Measurements from ENCODE around the gene RBP3. TPM values are rescaled to one million over a fixed set of nuclear protein-coding genes. Genes with fewer than 3 reads are reported as not detected.

RBP3 gene
- total RNA-seq, 1 experiment from 2014 or later = not detected

DNA sequence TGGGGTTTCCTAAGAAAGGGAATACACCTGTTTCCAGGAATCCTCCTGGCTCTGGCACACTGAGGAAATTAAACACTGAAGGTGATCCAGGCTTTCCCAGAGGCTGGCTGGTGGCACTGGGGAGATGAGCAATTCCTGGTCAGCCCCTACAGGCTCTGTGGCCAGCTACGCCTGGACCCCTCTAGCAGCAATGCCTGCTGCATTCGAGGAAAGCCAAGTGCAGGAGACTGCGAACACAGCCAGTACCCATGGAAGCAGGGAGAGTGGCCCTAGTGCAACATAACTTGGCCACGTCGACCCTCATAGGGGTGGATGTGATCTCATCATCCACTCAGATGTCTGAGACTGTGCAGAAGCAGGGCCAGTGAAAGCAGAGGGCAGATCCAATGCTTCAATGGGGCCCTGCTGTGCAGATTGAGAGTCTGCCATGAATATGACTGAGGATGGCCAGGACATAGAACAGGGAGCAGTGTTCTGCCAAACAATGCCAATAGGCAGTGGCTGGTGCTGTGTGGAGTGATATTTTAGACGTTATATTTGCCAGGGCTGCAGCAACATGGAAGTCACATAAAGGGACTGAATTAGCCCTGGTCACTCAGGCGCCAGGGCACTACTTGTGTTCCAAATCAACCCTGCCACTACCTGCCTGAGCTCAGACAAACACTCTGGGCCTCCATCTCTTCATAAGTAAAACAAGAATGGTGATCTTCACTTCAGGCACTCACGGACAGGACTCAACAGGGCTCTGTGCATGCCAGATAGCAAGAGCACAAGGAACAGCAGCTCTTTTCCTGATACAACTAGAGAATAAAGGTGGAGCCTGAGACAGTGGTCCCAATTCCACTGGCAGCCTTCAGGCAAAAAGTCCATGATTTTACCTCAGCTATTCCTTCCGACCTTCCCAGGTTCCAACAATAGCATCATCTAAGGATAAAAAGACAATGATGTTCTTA lies 33.5 kb downstream of the RBP3 start:
- intact Hi-C loops (cut with micrococcal nuclease; ENCODE audit: unreplicated experiment) = no loop called here
- H3K4me3 ChIP-seq (ENCODE audit: low read depth in 2 of 2, low read length in 2 of 2) = no peak overlapping the region
- DNase-seq (ENCODE audit: low read depth, low spot score) (no peak), ATAC-seq (no peak)
- ChIA-PET POLR2A (no interaction called here), CTCF (no interaction called here)
- H3K4me1 ChIP-seq (ENCODE audit: control insufficient read depth, insufficient read depth, low read length) = peaks cover 17% of the 10 kb centered on the region
- H3K36me3 ChIP-seq (ENCODE audit: control insufficient read depth, insufficient read depth, low read length) = no peaks in the 10 kb centered on the region
- in situ Hi-C loops (cut with HindIII; ENCODE audit: low pct_unique_long_range_greater_than_20kb, low sequenced_read_pairs) = no loop called here
- BruUV-seq (replicated peaks) = no TSS peak
- no peaks in the 10 kb centered on the region for H3K27me3 ChIP-seq (ENCODE audit: control insufficient read depth, insufficient read depth, low read length)
- H3K9me3 ChIP-seq (ENCODE audit: control insufficient read depth, insufficient read depth, low read depth, low read length) = no peaks in the 10 kb centered on the region
- no peak overlapping the region; the same call in 1 of the 2 replicates for H3K27ac ChIP-seq (ENCODE audit: low read length)
- TF ChIP-seq, protein P1, sequence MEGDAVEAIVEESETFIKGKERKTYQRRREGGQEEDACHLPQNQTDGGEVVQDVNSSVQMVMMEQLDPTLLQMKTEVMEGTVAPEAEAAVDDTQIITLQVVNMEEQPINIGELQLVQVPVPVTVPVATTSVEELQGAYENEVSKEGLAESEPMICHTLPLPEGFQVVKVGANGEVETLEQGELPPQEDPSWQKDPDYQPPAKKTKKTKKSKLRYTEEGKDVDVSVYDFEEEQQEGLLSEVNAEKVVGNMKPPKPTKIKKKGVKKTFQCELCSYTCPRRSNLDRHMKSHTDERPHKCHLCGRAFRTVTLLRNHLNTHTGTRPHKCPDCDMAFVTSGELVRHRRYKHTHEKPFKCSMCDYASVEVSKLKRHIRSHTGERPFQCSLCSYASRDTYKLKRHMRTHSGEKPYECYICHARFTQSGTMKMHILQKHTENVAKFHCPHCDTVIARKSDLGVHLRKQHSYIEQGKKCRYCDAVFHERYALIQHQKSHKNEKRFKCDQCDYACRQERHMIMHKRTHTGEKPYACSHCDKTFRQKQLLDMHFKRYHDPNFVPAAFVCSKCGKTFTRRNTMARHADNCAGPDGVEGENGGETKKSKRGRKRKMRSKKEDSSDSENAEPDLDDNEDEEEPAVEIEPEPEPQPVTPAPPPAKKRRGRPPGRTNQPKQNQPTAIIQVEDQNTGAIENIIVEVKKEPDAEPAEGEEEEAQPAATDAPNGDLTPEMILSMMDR (IDR thresholded peaks at IDR 0.05) = no peak
- TF ChIP-seq, protein P2, sequence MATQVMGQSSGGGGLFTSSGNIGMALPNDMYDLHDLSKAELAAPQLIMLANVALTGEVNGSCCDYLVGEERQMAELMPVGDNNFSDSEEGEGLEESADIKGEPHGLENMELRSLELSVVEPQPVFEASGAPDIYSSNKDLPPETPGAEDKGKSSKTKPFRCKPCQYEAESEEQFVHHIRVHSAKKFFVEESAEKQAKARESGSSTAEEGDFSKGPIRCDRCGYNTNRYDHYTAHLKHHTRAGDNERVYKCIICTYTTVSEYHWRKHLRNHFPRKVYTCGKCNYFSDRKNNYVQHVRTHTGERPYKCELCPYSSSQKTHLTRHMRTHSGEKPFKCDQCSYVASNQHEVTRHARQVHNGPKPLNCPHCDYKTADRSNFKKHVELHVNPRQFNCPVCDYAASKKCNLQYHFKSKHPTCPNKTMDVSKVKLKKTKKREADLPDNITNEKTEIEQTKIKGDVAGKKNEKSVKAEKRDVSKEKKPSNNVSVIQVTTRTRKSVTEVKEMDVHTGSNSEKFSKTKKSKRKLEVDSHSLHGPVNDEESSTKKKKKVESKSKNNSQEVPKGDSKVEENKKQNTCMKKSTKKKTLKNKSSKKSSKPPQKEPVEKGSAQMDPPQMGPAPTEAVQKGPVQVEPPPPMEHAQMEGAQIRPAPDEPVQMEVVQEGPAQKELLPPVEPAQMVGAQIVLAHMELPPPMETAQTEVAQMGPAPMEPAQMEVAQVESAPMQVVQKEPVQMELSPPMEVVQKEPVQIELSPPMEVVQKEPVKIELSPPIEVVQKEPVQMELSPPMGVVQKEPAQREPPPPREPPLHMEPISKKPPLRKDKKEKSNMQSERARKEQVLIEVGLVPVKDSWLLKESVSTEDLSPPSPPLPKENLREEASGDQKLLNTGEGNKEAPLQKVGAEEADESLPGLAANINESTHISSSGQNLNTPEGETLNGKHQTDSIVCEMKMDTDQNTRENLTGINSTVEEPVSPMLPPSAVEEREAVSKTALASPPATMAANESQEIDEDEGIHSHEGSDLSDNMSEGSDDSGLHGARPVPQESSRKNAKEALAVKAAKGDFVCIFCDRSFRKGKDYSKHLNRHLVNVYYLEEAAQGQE (IDR thresholded peaks at IDR 0.05; ENCODE audit: insufficient read depth in 1 of 2, low read depth in 2 of 2, low read length in 1 of 2) = no peak
- TF ChIP-seq POLR2AphosphoS5 (IDR thresholded peaks at IDR 0.05; ENCODE audit: low read depth, low read length) (no peak), TCF7L2 (IDR thresholded peaks at IDR 0.05; ENCODE audit: low read depth, low read length) (no peak), SIN3A (IDR thresholded peaks at IDR 0.05; ENCODE audit: borderline replicate concordance, insufficient read depth, low read depth, low read length) (no peak)

DNA sequence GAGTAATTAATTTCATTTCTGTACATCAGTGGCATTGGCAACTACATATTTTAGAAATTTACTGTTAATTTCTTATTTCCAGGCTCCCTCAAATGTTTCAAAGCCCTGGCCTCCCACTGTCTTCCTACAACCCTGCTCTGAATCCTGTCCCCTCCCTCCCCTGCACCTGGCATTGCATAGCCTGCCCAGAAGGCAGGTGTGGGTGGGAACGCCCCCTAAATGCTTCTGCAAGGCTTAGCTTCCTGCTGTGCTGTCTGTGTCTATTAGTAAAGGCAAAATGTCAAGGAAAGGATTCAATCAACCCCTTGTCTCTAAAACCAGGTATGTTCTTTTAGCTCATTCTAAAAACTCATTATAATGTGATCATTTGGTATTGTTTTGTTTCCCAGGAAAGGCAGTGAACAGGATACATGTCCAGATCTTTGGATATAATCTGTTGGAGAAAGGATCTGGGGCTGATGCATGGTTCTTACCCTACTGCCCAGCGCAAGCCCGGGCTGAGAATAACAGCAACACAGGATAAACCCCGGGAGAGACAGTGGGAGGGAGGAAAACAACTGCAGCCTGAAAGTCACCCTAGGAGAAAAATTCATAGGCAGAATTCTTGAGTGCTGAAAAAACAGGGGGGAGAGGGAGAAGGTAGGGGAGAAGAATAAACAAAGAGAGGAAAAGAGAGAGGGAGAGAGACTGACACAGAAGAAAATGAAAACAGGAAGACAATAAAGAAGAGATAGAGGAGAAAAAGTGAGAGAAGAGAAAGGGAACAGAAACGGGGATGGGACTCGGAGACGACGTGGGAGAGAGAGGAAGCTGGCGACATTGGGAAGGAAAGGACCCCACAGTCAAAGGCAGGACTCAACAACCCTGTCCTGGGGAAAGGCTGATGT lies 35.3 kb downstream of the RBP3 start:
- Histone ChIP-seq H3K36me3 (ENCODE audit: control insufficient read depth, insufficient read depth, low read length) (no peaks in the 10 kb centered on the region), H3K4me3 (ENCODE audit: low read depth in 2 of 2, low read length in 2 of 2) (peak overlapping the region; percentile 69), H3K4me1 (ENCODE audit: control insufficient read depth, insufficient read depth, low read length) (peaks cover 17% of the 10 kb centered on the region), H3K9me3 (ENCODE audit: control insufficient read depth, insufficient read depth, low read depth, low read length) (no peaks in the 10 kb centered on the region), H3K27ac (ENCODE audit: low read length) (peak overlapping the region; percentile 91), H3K27me3 (ENCODE audit: control insufficient read depth, insufficient read depth, low read length) (no peaks in the 10 kb centered on the region)
- ChIA-PET CTCF (interaction anchor here (0.9 kb wide), 1 partner anchor 8 kb away, joined by 3 read pairs; no protein-coding TSS in a partner anchor), POLR2A (interaction anchor here (0.6 kb wide), 2 partner anchors 24 to 296 kb away, joined by 3 to 4 read pairs; no protein-coding TSS in a partner anchor)
- TF ChIP-seq TCF7L2 (IDR thresholded peaks at IDR 0.05; ENCODE audit: low read depth, low read length) (no peak), POLR2AphosphoS5 (IDR thresholded peaks at IDR 0.05; ENCODE audit: low read depth, low read length) (no peak), SIN3A (IDR thresholded peaks at IDR 0.05; ENCODE audit: borderline replicate concordance, insufficient read depth, low read depth, low read length) (no peak)
- TF ChIP-seq, protein P2 (IDR thresholded peaks at IDR 0.05; ENCODE audit: insufficient read depth in 1 of 2, low read depth in 2 of 2, low read length in 1 of 2) = no peak
- TF ChIP-seq, protein P1 (IDR thresholded peaks at IDR 0.05) = no peak
- intact Hi-C loops (cut with micrococcal nuclease; ENCODE audit: unreplicated experiment) (no loop called here), in situ Hi-C loops (cut with HindIII; ENCODE audit: low pct_unique_long_range_greater_than_20kb, low sequenced_read_pairs) (no loop called here)
- BruUV-seq (replicated peaks) = TSS peak; percentile 86
- DNase-seq (ENCODE audit: low read depth, low spot score) (no peak), ATAC-seq (no peak)
